ENCODE measurements around the gene BTBD9.

- no peak for TF ChIP-seq CTCF (IDR thresholded peaks at IDR 0.05)
- no peak for TF ChIP-seq EZH2 (IDR thresholded peaks at IDR 0.05; ENCODE audit: borderline replicate concordance, insufficient read depth, low read depth, low read length, poor library complexity, severe bottlenecking)
Measured at GRCh38 chr6:38157905-38158304, 481.8 kb downstream of the BTBD9 start.

All from B cell (primary cell).